ENCODE data around the gene GAREM2. TPM values are rescaled to one million over a fixed set of nuclear protein-coding genes. Genes with fewer than 3 reads are reported as not detected.

Gene GAREM2
- polyA plus RNA-seq, 1 donor (not counting 4 experiments of a cell fraction or from before 2014, with no cell fraction given) = 0.03 TPM

DNA sequence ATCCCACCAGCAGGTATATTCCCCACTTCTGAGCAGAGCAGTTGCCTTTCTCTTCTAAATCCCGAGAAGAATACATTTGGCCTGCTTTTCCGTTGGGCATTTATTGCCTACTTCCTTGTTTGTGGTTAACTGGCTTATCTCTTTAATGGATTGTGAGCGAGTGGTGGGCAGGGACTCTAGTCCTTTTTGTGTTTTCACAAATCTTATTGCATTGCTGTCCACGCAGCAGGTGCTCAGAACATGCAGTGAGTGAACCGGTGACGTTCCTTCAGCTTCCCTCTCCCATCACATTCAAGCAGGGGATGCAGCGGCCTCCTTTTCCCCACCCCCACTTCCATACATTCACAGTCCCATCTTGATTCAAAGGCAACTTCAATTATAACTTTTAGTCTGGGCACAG, 28.9 kb upstream of the GAREM2 start:
- Histone ChIP-seq H3K9me3 (ENCODE audit: control insufficient read depth, low read depth, low read length) (no peaks in the 10 kb centered on the region), H3K4me2 (ENCODE audit: control insufficient read depth, extremely low read depth, insufficient read depth, low read depth, low read length) (no peak overlapping the region), H3K27ac (ENCODE audit: control insufficient read depth, insufficient read depth, low read length) (no peak overlapping the region), H3K4me1 (ENCODE audit: control insufficient read depth, extremely low read depth, insufficient read depth, low read length) (peaks cover 4% of the 10 kb centered on the region), H2AFZ (ENCODE audit: control insufficient read depth, low read length) (no peak overlapping the region), H3K9me1 (ENCODE audit: control insufficient read depth, extremely low read depth, insufficient read depth, low read length) (no peaks in the 10 kb centered on the region), H3K36me3 (ENCODE audit: control insufficient read depth in 2 of 2, extremely low read depth in 1 of 2, insufficient read depth in 2 of 2, low read length in 2 of 2) (no peaks in the 10 kb centered on the region), H4K20me1 (ENCODE audit: control insufficient read depth, extremely low read depth, insufficient read depth, low read length) (no peaks in the 10 kb centered on the region), H3K4me3 (ENCODE audit: control insufficient read depth in 2 of 3, extremely low read depth in 1 of 3, insufficient read depth in 2 of 3, low read depth in 1 of 3, low read length in 3 of 3) (no peak overlapping the region), H3K79me2 (ENCODE audit: control insufficient read depth, insufficient read depth, low read length) (no peaks in the 10 kb centered on the region), H3K27me3 (ENCODE audit: control insufficient read depth, extremely low read depth, insufficient read depth, low read length) (no peaks in the 10 kb centered on the region), H3K9ac (ENCODE audit: control insufficient read depth, extremely low read depth, insufficient read depth, low read length) (no peak overlapping the region)
- DNase-seq (ENCODE audit: low read depth, low spot score) = no peak
- FAIRE-seq = no peak
- dilution Hi-C loops (cut with MboI; ENCODE audit: extremely low pct_ligation_motif_present, low sequenced_read_pairs) = no loop called here
- TF ChIP-seq EZH2 (IDR thresholded peaks at IDR 0.05; ENCODE audit: low read length) = no peak
- TF ChIP-seq, protein P1, sequence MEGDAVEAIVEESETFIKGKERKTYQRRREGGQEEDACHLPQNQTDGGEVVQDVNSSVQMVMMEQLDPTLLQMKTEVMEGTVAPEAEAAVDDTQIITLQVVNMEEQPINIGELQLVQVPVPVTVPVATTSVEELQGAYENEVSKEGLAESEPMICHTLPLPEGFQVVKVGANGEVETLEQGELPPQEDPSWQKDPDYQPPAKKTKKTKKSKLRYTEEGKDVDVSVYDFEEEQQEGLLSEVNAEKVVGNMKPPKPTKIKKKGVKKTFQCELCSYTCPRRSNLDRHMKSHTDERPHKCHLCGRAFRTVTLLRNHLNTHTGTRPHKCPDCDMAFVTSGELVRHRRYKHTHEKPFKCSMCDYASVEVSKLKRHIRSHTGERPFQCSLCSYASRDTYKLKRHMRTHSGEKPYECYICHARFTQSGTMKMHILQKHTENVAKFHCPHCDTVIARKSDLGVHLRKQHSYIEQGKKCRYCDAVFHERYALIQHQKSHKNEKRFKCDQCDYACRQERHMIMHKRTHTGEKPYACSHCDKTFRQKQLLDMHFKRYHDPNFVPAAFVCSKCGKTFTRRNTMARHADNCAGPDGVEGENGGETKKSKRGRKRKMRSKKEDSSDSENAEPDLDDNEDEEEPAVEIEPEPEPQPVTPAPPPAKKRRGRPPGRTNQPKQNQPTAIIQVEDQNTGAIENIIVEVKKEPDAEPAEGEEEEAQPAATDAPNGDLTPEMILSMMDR (optimal IDR thresholded peaks at IDR 0.05 in 1 of 3, IDR thresholded peaks at IDR 0.05 in 1 of 3, conservative IDR thresholded peaks at IDR 0.05 in 1 of 3; ENCODE audit: extremely low read depth in 1 of 3, insufficient read depth in 2 of 3, low read length in 3 of 3) = no peak

DNA sequence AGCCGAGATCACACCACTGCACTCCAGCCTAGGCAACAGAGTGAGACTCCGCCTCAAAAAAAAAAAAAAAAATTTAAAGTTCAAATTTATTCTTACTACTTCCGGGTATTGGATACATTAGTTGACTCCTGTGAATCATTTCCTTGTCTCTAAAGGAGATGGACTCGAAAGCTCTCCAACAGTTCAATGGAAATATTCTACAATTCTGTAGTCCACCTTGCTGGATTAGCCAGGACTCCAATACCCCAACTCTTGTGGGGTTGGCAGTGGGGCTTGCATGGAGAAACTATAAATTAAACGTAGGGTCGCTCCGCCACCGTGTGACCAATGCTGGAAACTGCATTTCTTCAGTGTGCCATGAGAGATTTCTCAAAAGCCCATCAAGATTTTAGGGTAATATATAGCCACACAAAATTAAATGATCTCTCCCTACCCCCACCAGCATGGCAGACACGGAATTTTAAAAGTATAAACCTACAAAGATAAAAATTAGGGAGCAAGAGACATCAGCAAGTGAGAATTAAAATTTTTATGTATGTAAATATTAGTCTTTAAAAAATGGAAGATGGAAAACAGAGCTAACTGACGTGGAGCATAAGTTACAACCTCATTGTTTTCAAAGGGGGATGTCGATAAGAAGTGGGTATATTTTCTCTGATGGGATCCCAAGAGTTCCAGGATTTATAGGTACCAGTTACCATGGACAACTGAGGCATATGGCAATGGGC, 27.8 kb upstream of the GAREM2 start:
- H3K9ac ChIP-seq (ENCODE audit: control insufficient read depth, extremely low read depth, insufficient read depth, low read length) = no peak overlapping the region
- H3K4me2 ChIP-seq (ENCODE audit: control insufficient read depth, extremely low read depth, insufficient read depth, low read depth, low read length) = peak overlapping the region; percentile 60
- peaks cover 4% of the 10 kb centered on the region for H3K4me1 ChIP-seq (ENCODE audit: control insufficient read depth, extremely low read depth, insufficient read depth, low read length)
- no peak for FAIRE-seq
- H3K9me3 ChIP-seq (ENCODE audit: control insufficient read depth, low read depth, low read length) = no peaks in the 10 kb centered on the region
- TF ChIP-seq EZH2 (IDR thresholded peaks at IDR 0.05; ENCODE audit: low read length) = no peak
- TF ChIP-seq, protein P1 (optimal IDR thresholded peaks at IDR 0.05 in 1 of 3, IDR thresholded peaks at IDR 0.05 in 1 of 3, conservative IDR thresholded peaks at IDR 0.05 in 1 of 3; ENCODE audit: extremely low read depth in 1 of 3, insufficient read depth in 2 of 3, low read length in 3 of 3) = peak; percentile 66 to 78 (median 75)
- no peaks in the 10 kb centered on the region for H3K9me1 ChIP-seq (ENCODE audit: control insufficient read depth, extremely low read depth, insufficient read depth, low read length)
- H3K36me3 ChIP-seq (ENCODE audit: control insufficient read depth in 2 of 2, extremely low read depth in 1 of 2, insufficient read depth in 2 of 2, low read length in 2 of 2) = no peaks in the 10 kb centered on the region
- no peaks in the 10 kb centered on the region for H4K20me1 ChIP-seq (ENCODE audit: control insufficient read depth, extremely low read depth, insufficient read depth, low read length)
- DNase-seq (ENCODE audit: low read depth, low spot score) = no peak
- no peaks in the 10 kb centered on the region for H3K27me3 ChIP-seq (ENCODE audit: control insufficient read depth, extremely low read depth, insufficient read depth, low read length)
- H3K4me3 ChIP-seq (ENCODE audit: control insufficient read depth in 2 of 3, extremely low read depth in 1 of 3, insufficient read depth in 2 of 3, low read depth in 1 of 3, low read length in 3 of 3) = no peak overlapping the region
- dilution Hi-C loops (cut with MboI; ENCODE audit: extremely low pct_ligation_motif_present, low sequenced_read_pairs) = no loop called here
- no peak overlapping the region for H3K27ac ChIP-seq (ENCODE audit: control insufficient read depth, insufficient read depth, low read length)
- H3K79me2 ChIP-seq (ENCODE audit: control insufficient read depth, insufficient read depth, low read length) = no peaks in the 10 kb centered on the region
- H2AFZ ChIP-seq (ENCODE audit: control insufficient read depth, low read length) = peak overlapping the region; percentile 43
